Caco-2 (cell line): ENCODE measurements around the gene CHST14. TPM values are rescaled to one million over a fixed set of nuclear protein-coding genes. Genes with fewer than 3 reads are reported as not detected.

ENCODE experiments used
- BruUV-seq: library from RNA; stranded (reverse); fragments of 400-500 nt; replicated peaks from 2 replicates; lab custom pipeline; 2021; lab: Mats Ljungman, UMichigan
- CTCF ChIA-PET: fragments of 300-600 bp; sonication (Branson Sonifier 250); formaldehyde crosslinking; loops from one replicate; lab custom pipeline; 2022; ENCODE audit warnings: antibody characterized with exemption; lab: Charles Lee
- POLR2A ChIA-PET: fragments of 300-600 bp; sonication (Branson Sonifier 250); formaldehyde crosslinking; loops from one replicate; lab custom pipeline; 2022; ENCODE audit warnings: antibody characterized with exemption; lab: Charles Lee
- DNase-seq, 2 experiments: peaks; one replicate each; pipeline versions ENCODE4 v3.0.0 to v3.0.0-alpha.2; 2020 to 2022
- H3K27me3 ChIP-seq: replicated peaks from 2 replicates; pipeline ENCODE4 v1.6.0; 2011; ENCODE audit warnings: low read length; ENCODE audit not compliant: control insufficient read depth, insufficient read depth
- H3K36me3 ChIP-seq: 2 replicates; pipeline ENCODE4 v1.5.1; 2011; ENCODE audit warnings: low read length; ENCODE audit not compliant: control insufficient read depth, insufficient read depth
- H3K4me1 ChIP-seq: fragments of 250-450 bp; sonication (Bioruptor Pico); 2 replicates; pipeline ENCODE4 v1.5.1; 2020; ENCODE audit warnings: mild to moderate bottlenecking
- H3K4me3 ChIP-seq: 2 replicates; pipeline ENCODE4 v1.5.1; 2011; ENCODE audit warnings: low read depth, mild to moderate bottlenecking, control low read depth, low read length
- H3K9me3 ChIP-seq: fragments of 250-450 bp; sonication (Bioruptor Pico); 2 replicates; pipeline ENCODE4 v1.5.1; 2020; ENCODE audit warnings: mild to moderate bottlenecking, moderate library complexity
- H3K27ac Mint-ChIP-seq: one replicate; pipeline ENCODE4 v1.8.0; 2022; ENCODE audit warnings: mixed read lengths; ENCODE audit not compliant: unreplicated experiment
- H3K27me3 Mint-ChIP-seq: one replicate; pipeline ENCODE4 v1.8.0; 2022; ENCODE audit warnings: mixed read lengths; ENCODE audit not compliant: insufficient read depth, unreplicated experiment
- H3K36me3 Mint-ChIP-seq: one replicate; pipeline ENCODE4 v1.8.0; 2022; ENCODE audit warnings: mild to moderate bottlenecking, mixed read lengths; ENCODE audit not compliant: insufficient read depth, unreplicated experiment
- H3K4me1 Mint-ChIP-seq: one replicate; pipeline ENCODE4 v1.8.0; 2022; ENCODE audit warnings: low read depth, mixed read lengths; ENCODE audit not compliant: unreplicated experiment
- H3K4me3 Mint-ChIP-seq: one replicate; pipeline ENCODE4 v1.8.0; 2022; ENCODE audit warnings: mild to moderate bottlenecking, moderate library complexity, mixed read lengths; ENCODE audit not compliant: unreplicated experiment
- H3K9me3 Mint-ChIP-seq: one replicate; pipeline ENCODE4 v1.8.0; 2022; ENCODE audit warnings: mixed read lengths; ENCODE audit not compliant: unreplicated experiment
- CTCF ChIP-seq, 2 experiments: fragments of 200-600 bp in 1 of 2; IDR thresholded peaks; 1 replicate in 1 of 2; 2 replicates in 1 of 2; pipeline versions ENCODE4 v1.5.1 to v1.8.0; 2011 to 2022; ENCODE audit warnings: antibody characterized with exemption in 1 of 2, control low read depth in 1 of 2, inconsistent platforms in 1 of 2, low read depth in 1 of 2, low read length in 1 of 2, mild to moderate bottlenecking in 1 of 2, moderate library complexity in 1 of 2; ENCODE audit not compliant: insufficient read depth in 1 of 2, severe bottlenecking in 1 of 2, unreplicated experiment in 1 of 2
- intact Hi-C: fragments of 100-400 bp; cut with micrococcal nuclease; formaldehyde crosslinking; loops from one replicate; pipeline ENCODE4 v1.10.0; 2022; ENCODE audit not compliant: unreplicated experiment
- total RNA-seq: library from RNA; stranded (reverse); gene quantifications from 2 replicates; pipeline ENCODE4 v1.2.3, GENCODE V29; 2022

The CHST14 gene
- total RNA-seq, 1 experiment from 2014 or later = 19.6 TPM

GRCh38 chr15:40463279-40463678 lies 7.5 kb upstream of the CHST14 start:
- no peak overlapping the region for H3K27ac Mint-ChIP-seq
- DNase-seq = no peak
- no peaks in the 10 kb centered on the region for H3K9me3 Mint-ChIP-seq
- no peak overlapping the region for H3K4me3 Mint-ChIP-seq
- Histone ChIP-seq H3K36me3 (peaks cover 4% of the 10 kb centered on the region), H3K9me3 (no peaks in the 10 kb centered on the region), H3K27me3 (no peaks in the 10 kb centered on the region), H3K4me3 (no peak overlapping the region), H3K4me1 (no peaks in the 10 kb centered on the region)
- intact Hi-C loops = no loop called here
- TF ChIP-seq CTCF (IDR thresholded peaks at IDR 0.05; ENCODE audit: insufficient read depth in 1 of 2, low read depth in 1 of 2, low read length in 1 of 2, severe bottlenecking in 1 of 2, unreplicated experiment in 1 of 2) = no peak
- no peaks in the 10 kb centered on the region for H3K4me1 Mint-ChIP-seq
- no TSS peak for BruUV-seq
- ChIA-PET POLR2A (no interaction called here), CTCF (interaction anchor here (0.7 kb wide), 1 partner anchor 23 kb away, joined by 3 read pairs; the partner anchor contains the start of gene BAHD1)
- no peaks in the 10 kb centered on the region for H3K27me3 Mint-ChIP-seq
- H3K36me3 Mint-ChIP-seq = peaks cover 63% of the 10 kb centered on the region

GRCh38 chr15:40463886-40464545 lies 6.8 kb upstream of the CHST14 start:
- Histone ChIP-seq H3K27me3 (no peaks in the 10 kb centered on the region), H3K4me1 (no peaks in the 10 kb centered on the region), H3K4me3 (no peak overlapping the region), H3K9me3 (no peaks in the 10 kb centered on the region), H3K36me3 (peaks cover 4% of the 10 kb centered on the region)
- ChIA-PET CTCF (no interaction called here), POLR2A (no interaction called here)
- H3K4me3 Mint-ChIP-seq = no peak overlapping the region
- no peak overlapping the region for H3K27ac Mint-ChIP-seq
- no peaks in the 10 kb centered on the region for H3K27me3 Mint-ChIP-seq
- BruUV-seq = no TSS peak
- intact Hi-C loops = no loop called here
- no peaks in the 10 kb centered on the region for H3K4me1 Mint-ChIP-seq
- no peaks in the 10 kb centered on the region for H3K9me3 Mint-ChIP-seq
- no peak for TF ChIP-seq CTCF (IDR thresholded peaks at IDR 0.05; ENCODE audit: insufficient read depth in 1 of 2, low read depth in 1 of 2, low read length in 1 of 2, severe bottlenecking in 1 of 2, unreplicated experiment in 1 of 2)
- DNase-seq = no peak
- H3K36me3 Mint-ChIP-seq = peaks cover 63% of the 10 kb centered on the region

DNA sequence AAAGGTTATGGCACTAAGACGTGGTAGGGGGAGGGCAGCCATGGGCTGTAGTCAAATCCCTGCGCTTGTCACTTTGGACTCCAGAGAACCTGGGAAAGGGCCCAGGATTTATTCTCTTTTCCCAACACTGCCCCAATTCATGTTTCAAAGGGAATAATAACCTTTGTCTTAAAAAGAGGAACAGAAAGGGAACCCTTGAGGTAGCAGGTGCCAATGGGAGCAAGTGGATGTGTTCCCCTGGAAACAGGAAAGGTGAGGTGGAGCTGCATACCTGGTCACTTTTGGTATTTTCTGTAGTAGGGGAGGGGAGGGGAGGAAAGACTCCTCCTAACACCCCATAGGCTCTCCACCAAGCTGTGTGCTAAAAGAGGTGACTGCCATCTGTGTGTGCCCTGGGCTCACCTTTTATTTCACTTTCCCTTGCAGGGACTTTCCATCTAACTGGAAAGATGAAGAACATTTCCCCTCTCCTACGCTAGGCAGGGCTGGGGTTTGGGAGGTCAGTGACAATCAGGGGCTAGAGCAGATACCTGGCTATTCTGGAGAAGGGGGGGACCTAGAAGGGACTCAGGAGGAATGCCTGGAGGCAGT lies 6.1 kb upstream of the CHST14 start:
- Mint-ChIP-seq H3K4me1 (peaks cover 6% of the 10 kb centered on the region), H3K9me3 (no peaks in the 10 kb centered on the region), H3K27ac (no peak overlapping the region), H3K27me3 (no peaks in the 10 kb centered on the region), H3K36me3 (peaks cover 59% of the 10 kb centered on the region), H3K4me3 (no peak overlapping the region)
- ChIA-PET POLR2A (no interaction called here), CTCF (no interaction called here)
- intact Hi-C loops = no loop called here
- BruUV-seq = no TSS peak
- H3K27me3 ChIP-seq = no peaks in the 10 kb centered on the region
- H3K4me3 ChIP-seq = no peak overlapping the region
- no peaks in the 10 kb centered on the region for H3K9me3 ChIP-seq
- no peak for TF ChIP-seq CTCF (IDR thresholded peaks at IDR 0.05; ENCODE audit: insufficient read depth in 1 of 2, low read depth in 1 of 2, low read length in 1 of 2, severe bottlenecking in 1 of 2, unreplicated experiment in 1 of 2)
- no peak for DNase-seq
- no peaks in the 10 kb centered on the region for H3K4me1 ChIP-seq
- peaks cover 4% of the 10 kb centered on the region for H3K36me3 ChIP-seq
